Posterior vena cava (tissue), 2 donors: ENCODE measurements around the gene SPP2. TPM values are rescaled to one million over a fixed set of nuclear protein-coding genes. Genes with fewer than 3 reads are reported as not detected.

Source experiments
- total RNA-seq, 2 donors: library from RNA; stranded (reverse); fragmentation: NEBNext Ultra II Directional; extraction: Animal tissue kit (Norgen Biotek cat#: 25700); gene quantifications; one replicate each; pipeline ENCODE4 v1.2.1, GENCODE V29; 2021
- donor health status: DM: yes; HTN: yes; CAD: no.
- donor health status: DM: yes; HTN: yes; CAD: no.

The SPP2 gene
- total RNA-seq, 2 donors from 2014 or later = not detected

Other genes starting within 250 kb of the SPP2 start
- under 1 TPM in 1 of 2 donors, not detected in 1; 0.42 TPM for gene HJURP, start 196.2 kb upstream of the SPP2 start, total RNA-seq
- not detected for gene TRPM8, start 133.3 kb upstream of the SPP2 start, total RNA-seq